ENCODE measurements around the gene TLE5. TPM values are rescaled to one million over a fixed set of nuclear protein-coding genes. Genes with fewer than 3 reads are reported as not detected.
A peak's percentile ranks its signal among the peaks of the same experiment; 100 is the strongest.
"Not testable (repeated sequence)": the region's sequence is repeated elsewhere in the genome, so short reads cannot be mapped to it uniquely, and the experiment has no call there.

Gene TLE5
- polyA plus RNA-seq, 3 donors = 27.5 to 309 (median 34.4) TPM

DNA sequence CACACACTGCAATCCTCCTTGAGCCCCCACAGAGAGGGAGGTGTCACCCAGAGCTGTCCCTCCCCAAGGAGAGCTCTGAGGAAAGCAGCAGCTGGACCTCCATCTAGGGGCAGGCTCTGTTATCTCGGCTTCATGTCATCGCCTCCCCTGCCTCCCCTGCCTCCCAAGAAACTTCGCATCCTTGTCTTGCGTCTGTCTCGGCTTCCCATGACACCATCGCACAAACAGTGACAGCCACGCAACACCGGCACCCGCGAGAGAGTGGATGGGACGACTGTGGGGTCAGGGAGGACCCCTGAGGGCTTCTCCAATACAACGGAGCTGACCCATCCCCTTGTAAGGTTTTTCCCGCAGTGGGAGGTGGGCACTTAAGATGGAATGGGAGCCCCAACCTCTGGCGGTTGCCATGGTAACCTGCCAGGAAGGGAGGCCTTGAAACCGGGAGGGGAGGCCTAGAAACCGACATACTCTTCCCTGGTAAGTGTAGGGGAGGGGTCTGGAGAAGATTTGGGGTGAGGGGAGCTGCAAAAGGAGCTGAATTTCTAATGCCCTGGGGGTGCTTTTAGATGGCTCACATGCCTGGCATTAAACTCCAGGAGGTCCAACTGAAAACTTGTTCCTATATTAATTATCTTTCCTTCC is 49.6 kb downstream of the TLE5 start:
- no peak overlapping the region for H2AFZ ChIP-seq (ENCODE audit: insufficient read depth, low read depth, low read length, poor library complexity, severe bottlenecking)

DNA sequence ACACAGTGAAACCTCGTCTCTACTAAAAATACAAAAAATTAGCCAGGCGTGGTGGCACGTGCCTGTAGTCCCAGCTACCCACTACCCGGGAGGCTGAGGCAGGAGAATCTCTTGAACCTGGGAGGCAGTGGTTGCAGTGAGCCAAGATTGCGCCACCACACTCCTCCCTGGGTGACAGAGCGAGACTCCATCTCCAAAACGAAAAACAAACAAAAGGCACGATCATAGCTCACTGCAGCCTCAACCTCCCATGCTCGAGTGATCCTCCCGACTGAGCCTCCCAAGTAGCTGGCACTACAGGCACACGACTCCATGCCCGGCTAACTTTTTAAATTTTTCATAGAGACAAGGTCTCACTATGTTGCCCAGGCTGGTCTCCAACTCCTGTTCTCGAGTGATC is 50.2 kb downstream of the TLE5 start:
- intact Hi-C loops (cut with micrococcal nuclease); H3K4me3 Mint-ChIP-seq; H3K27me3 Mint-ChIP-seq (ENCODE audit: low read depth in 3 of 3); H4K20me1 ChIP-seq (ENCODE audit: insufficient read depth, low read length); H3K27ac ChIP-seq (ENCODE audit: low read depth in 1 of 2, low read length in 2 of 2); H3K4me1 Mint-ChIP-seq; H3K4me3 ChIP-seq (replicated peaks in 1 of 3; ENCODE audit: low read depth in 2 of 3, low read length in 3 of 3); H3K4me1 ChIP-seq (ENCODE audit: control insufficient read depth in 1 of 2, insufficient read depth in 2 of 2, low read length in 2 of 2); H3K4me2 ChIP-seq (replicated peaks; ENCODE audit: extremely low read depth, low read length, poor library complexity, severe bottlenecking); H3K36me3 Mint-ChIP-seq; H3K9me3 ChIP-seq (replicated peaks in 1 of 2; ENCODE audit: control insufficient read depth in 1 of 2, insufficient read depth in 1 of 2, low read length in 2 of 2); H3K9me3 Mint-ChIP-seq; H3K27me3 ChIP-seq (ENCODE audit: control insufficient read depth in 2 of 2, insufficient read depth in 2 of 2, low read length in 2 of 2); H3K36me3 ChIP-seq (replicated peaks in 1 of 2; ENCODE audit: control insufficient read depth in 1 of 2, insufficient read depth in 2 of 2, low read length in 2 of 2); H3K9ac ChIP-seq (ENCODE audit: insufficient read depth, low read length, poor library complexity, severe bottlenecking); H2AFZ ChIP-seq (ENCODE audit: insufficient read depth, low read depth, low read length, poor library complexity, severe bottlenecking); DNase-seq; H3K79me2 ChIP-seq (ENCODE audit: insufficient read depth, low read length): not testable (repeated sequence)
- WGBS (ENCODE audit: insufficient coverage) = 88% methylated on average over 13 of the region's 13 CpGs
- peak overlapping the region in 1 of 7 donors; percentile 35 for H3K27ac Mint-ChIP-seq

More for the DNA sequence above, 49.6 kb downstream of the TLE5 start:
- H3K9ac ChIP-seq (ENCODE audit: insufficient read depth, low read length, poor library complexity, severe bottlenecking) = no peak overlapping the region
- Mint-ChIP-seq H3K9me3 (no peaks in the 10 kb centered on the region), H3K4me1 (no peaks in the 10 kb centered on the region), H3K27me3 (ENCODE audit: low read depth in 3 of 3) (peaks cover 4 to 8% (median 6%) of the 10 kb centered on the region in 3 donors), H3K36me3 (no peaks in the 10 kb centered on the region), H3K4me3 (no peak overlapping the region), H3K27ac (peak overlapping the region in 1 of 7 donors; percentile 35)
- no peaks in the 10 kb centered on the region for H3K79me2 ChIP-seq (ENCODE audit: insufficient read depth, low read length)
- H3K36me3 ChIP-seq (replicated peaks in 1 of 2; ENCODE audit: control insufficient read depth in 1 of 2, insufficient read depth in 2 of 2, low read length in 2 of 2) = no peaks in the 10 kb centered on the region
- no peak overlapping the region for H3K4me2 ChIP-seq (replicated peaks; ENCODE audit: extremely low read depth, low read length, poor library complexity, severe bottlenecking)
- no peaks in the 10 kb centered on the region for H3K4me1 ChIP-seq (ENCODE audit: control insufficient read depth in 1 of 2, insufficient read depth in 2 of 2, low read length in 2 of 2)
- H3K27ac ChIP-seq (ENCODE audit: low read depth in 1 of 2, low read length in 2 of 2) = no peak overlapping the region
- TF ChIP-seq, protein P1, sequence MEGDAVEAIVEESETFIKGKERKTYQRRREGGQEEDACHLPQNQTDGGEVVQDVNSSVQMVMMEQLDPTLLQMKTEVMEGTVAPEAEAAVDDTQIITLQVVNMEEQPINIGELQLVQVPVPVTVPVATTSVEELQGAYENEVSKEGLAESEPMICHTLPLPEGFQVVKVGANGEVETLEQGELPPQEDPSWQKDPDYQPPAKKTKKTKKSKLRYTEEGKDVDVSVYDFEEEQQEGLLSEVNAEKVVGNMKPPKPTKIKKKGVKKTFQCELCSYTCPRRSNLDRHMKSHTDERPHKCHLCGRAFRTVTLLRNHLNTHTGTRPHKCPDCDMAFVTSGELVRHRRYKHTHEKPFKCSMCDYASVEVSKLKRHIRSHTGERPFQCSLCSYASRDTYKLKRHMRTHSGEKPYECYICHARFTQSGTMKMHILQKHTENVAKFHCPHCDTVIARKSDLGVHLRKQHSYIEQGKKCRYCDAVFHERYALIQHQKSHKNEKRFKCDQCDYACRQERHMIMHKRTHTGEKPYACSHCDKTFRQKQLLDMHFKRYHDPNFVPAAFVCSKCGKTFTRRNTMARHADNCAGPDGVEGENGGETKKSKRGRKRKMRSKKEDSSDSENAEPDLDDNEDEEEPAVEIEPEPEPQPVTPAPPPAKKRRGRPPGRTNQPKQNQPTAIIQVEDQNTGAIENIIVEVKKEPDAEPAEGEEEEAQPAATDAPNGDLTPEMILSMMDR (IDR thresholded peaks at IDR 0.05) = no peak
- no peak overlapping the region for H3K4me3 ChIP-seq (replicated peaks in 1 of 3; ENCODE audit: low read depth in 2 of 3, low read length in 3 of 3)
- H4K20me1 ChIP-seq (ENCODE audit: insufficient read depth, low read length) = no peaks in the 10 kb centered on the region
- DNase-seq = no peak
- intact Hi-C loops (cut with micrococcal nuclease) = no loop called here
- H3K27me3 ChIP-seq (ENCODE audit: control insufficient read depth in 2 of 2, insufficient read depth in 2 of 2, low read length in 2 of 2) = no peaks in the 10 kb centered on the region
- H3K9me3 ChIP-seq (replicated peaks in 1 of 2; ENCODE audit: control insufficient read depth in 1 of 2, insufficient read depth in 1 of 2, low read length in 2 of 2) = no peaks in the 10 kb centered on the region
- WGBS (ENCODE audit: insufficient coverage) = 91% methylated on average over 13 of the region's 16 CpGs
